Inflammatory macrophage (primary cell): ENCODE data around the gene TENT4A.

Experiments used
- DNase-seq, 2 donors: peaks; one replicate each; pipeline ENCODE4 v3.0.0-alpha.2; 2020 to 2022

Gene TENT4A

DNA sequence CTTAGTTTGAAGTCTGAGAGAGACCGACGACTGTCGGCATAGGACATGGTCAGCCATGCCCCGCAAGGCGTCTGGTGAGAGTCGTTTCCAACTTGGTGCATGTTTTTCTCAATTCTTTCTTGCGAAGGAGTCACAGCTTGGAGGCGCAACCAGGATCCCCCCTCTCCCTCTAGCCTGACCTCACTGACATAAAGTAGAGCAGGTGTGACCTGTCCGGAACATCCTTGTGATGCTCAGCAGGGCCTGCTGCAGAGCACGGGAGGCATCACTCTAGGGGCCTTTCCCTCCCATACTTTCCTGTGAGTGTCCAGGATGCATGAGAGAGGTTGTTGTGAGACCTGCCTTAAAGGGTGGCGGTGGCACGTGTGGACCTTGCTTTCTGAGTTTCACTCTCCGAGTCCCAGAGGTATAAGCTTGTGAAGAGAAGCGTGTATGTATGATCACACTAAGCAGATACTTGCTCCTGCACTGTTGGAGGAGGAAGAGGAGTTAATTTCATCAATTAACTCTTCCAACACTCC lies 5.0 kb downstream of the TENT4A start:
- no peak for DNase-seq

- DNase-seq: no peak
These were observed 5.5 kb downstream of the TENT4A start for GRCh38 chr5:6718718-6719117.

GRCh38 chr5:6719417-6719816 lies 6.2 kb downstream of the TENT4A start:
- DNase-seq: no peak

- no peak for DNase-seq
These were observed 6.8 kb downstream of the TENT4A start for GRCh38 chr5:6719896-6720560.

GRCh38 chr5:6720561-6720921 lies 7.3 kb downstream of the TENT4A start:
- DNase-seq: no peak

DNA sequence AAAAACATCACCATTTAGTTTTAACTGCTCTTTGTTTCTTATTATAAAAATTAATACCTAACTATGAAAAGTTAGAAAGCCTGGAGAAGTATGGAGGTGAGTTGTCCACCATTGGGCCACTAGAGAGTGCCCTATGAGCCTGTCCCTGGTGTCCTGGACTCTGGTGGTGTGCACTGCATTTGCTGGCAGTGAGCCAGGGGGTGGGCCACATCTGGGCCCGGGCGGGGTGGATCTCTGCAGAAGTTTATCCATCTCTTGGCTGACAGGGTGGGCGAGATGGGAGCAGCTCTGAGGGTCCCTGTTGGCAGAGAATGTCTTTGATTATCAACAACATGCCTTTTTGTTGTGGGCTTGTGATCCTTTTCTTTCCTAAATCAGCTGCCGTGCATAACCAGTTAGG lies 8.2 kb downstream of the TENT4A start:
- no peak for DNase-seq

GRCh38 chr5:6722015-6722414 lies 8.8 kb downstream of the TENT4A start:
- peak in 1 of 2 donors; percentile 6 for DNase-seq

- DNase-seq: peak in 1 of 2 donors; percentile 31
These were observed 10.0 kb downstream of the TENT4A start for GRCh38 chr5:6723122-6723815.

GRCh38 chr5:6723816-6724300 lies 10.6 kb downstream of the TENT4A start:
- DNase-seq: no peak

GRCh38 chr5:6724321-6724929 lies 11.2 kb downstream of the TENT4A start:
- no peak for DNase-seq

- DNase-seq: no peak
These were observed 12.2 kb downstream of the TENT4A start for GRCh38 chr5:6725421-6725820.

GRCh38 chr5:6726006-6726405 lies 12.8 kb downstream of the TENT4A start:
- no peak for DNase-seq

GRCh38 chr5:6727231-6727630 lies 14.0 kb downstream of the TENT4A start:
- DNase-seq: no peak

DNA sequence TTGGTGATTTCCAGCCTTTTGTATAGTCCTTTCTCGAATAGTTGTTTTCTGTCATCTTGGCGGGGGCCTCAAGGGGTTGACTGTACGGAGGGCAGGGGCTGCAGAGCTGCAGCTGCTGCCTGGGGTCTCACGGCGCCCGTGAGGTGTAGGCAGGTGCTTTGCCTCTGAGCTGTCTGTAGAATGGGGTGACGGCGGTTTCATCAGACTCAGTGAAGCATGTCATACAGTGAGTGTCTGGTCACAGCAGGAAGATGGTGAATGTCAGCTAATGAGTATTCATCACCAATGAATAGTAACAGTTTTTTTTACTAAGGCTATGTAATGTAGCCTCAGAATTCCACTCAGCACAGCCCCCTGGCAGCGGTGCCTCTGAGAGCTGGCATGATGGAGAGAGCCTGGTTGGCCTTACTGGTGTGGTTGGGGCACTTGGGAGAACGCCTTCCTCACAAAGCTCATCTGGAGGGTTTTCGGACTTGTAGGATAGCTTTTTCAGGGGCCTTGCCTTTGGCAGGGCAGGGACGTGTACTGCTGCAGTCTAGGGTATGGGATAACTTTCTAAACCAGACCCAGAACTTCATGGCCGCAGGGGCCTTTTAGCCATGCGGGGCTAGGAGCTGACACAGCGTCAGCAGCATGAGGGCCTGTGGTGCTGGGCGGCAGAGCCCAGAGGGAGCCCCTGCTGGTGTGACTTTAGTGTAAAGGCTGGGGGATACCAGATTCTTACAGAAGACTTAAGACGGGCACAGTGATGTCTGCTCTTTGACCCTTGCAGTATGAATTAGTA lies 15.0 kb downstream of the TENT4A start:
- no peak for DNase-seq

DNA sequence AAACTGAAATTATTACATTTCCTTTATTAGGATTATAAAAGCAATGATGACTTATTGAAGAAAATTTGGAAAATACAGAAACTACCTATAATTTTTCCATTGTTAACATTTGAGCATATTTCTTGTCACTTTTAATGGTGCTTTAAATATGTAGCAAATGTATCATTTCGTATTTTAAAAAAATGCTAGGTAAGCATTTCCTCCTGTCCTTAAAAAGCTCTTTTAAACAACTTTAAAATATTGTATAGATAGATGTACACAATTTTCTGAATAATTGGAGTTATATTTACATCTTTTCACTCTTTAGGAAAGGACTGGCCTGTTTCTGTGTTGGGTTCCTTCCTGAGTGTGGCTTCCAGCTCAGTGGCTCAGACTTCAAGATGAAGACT lies 15.6 kb downstream of the TENT4A start:
- DNase-seq: no peak

GRCh38 chr5:6729386-6730310 lies 16.4 kb downstream of the TENT4A start:
- DNase-seq: peak in 1 of 2 donors; percentile 41

DNA sequence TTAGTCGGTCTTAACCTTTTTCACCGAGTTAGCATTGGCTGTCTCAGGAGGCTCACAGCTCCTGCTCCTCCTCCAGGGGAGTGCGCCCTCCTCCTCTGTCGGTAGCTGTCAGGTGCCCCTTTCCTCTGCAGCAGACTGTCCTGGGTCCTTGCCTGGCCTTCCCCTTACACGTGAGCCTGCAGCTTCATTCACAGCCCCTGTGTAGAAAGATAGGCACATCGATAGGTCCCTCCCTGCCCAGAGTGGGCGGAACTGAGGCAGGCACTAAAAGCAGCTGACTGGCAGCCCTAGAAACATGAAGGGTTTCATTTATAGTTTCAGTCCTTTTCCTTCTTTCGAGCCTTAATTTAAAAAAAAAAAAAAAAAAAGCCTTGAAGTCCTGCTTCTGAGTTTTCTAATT lies 17.2 kb downstream of the TENT4A start:
- peak; percentile 40 to 60 for DNase-seq

- DNase-seq: no peak
These were observed 17.6 kb downstream of the TENT4A start for GRCh38 chr5:6730807-6731206.

- DNase-seq: peak in 1 of 2 donors; percentile 41
These were observed 18.4 kb downstream of the TENT4A start for GRCh38 chr5:6731465-6732237.

GRCh38 chr5:6732634-6733410 lies 19.6 kb downstream of the TENT4A start:
- peak; percentile 35 to 59 for DNase-seq
